GM21576 (cell line): Measurements from ENCODE around the gene TOPORS.
"Not testable (repeated sequence)": the region's sequence is repeated elsewhere in the genome, so short reads cannot be mapped to it uniquely, and the experiment has no call there.

Experiments used
- ATAC-seq: cut with Tn5 transposase; IDR thresholded peaks from one replicate; pipeline ENCODE4 v1.9.1; 2021; ENCODE audit warnings: mild to moderate bottlenecking, moderate library complexity; ENCODE audit not compliant: unreplicated experiment

Gene TOPORS

GRCh38 chr9:32552172-32552872 is at the start of gene TOPORS, which contains the start of gene SMIM27:
TOPORS (minus strand) TSS chr9:32552586; CDS start chr9:32552436, 150 bp downstream.
SMIM27 (plus strand) TSS chr9:32552327; CDS start chr9:32552435, 108 bp downstream.
- ATAC-seq: peak; percentile 68

- not testable (repeated sequence) for ATAC-seq
Observed at GRCh38 chr9:32599021-32599420, 46.6 kb upstream of the TOPORS start.

DNA sequence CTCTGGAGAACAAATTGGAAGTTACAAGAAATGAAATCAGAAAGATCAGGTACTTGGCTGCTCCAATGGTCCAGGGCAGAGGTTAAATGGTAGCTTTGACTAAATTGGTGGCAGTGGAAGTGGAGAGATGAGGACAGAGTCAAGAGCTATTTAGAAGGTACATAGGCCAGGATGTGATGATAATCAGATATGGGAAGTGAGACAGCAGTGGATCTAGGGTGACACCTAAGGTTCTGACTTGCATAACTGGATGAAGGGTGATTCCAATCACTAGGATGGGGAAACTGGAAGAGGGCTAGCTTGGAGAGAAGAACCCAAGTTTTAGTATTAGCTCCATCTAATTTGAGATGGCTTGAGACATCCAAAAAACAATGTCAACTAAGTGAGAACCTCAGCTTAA is 44.5 kb upstream of the TOPORS start:
- ATAC-seq: no peak

GRCh38 chr9:32596096-32596865 is 43.9 kb upstream of the TOPORS start:
- no peak for ATAC-seq

DNA sequence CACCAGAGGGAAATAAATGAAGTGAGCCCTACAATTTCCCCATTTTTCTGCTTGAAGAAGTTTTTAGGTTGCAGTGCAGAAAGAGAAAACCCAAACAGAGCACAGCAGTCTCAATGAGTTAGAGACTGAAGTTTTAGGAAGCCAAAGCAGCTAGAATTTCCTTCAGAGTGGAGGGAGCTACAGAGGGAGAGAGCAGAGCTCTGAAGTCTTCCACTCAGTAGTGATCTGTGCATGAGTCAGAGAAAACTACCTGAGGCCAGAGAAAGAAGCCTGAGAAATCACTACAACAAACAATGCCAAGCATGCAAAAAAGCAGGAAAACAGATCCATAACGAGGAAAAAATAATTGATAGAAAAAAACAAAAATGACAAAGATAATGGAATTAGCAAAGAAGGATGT is 38.5 kb upstream of the TOPORS start:
- ATAC-seq: no peak

GRCh38 chr9:32590476-32590875 is 38.1 kb upstream of the TOPORS start:
- ATAC-seq: no peak

- peak; percentile 63 for ATAC-seq
Observed at GRCh38 chr9:32589083-32589723, 36.8 kb upstream of the TOPORS start.

DNA sequence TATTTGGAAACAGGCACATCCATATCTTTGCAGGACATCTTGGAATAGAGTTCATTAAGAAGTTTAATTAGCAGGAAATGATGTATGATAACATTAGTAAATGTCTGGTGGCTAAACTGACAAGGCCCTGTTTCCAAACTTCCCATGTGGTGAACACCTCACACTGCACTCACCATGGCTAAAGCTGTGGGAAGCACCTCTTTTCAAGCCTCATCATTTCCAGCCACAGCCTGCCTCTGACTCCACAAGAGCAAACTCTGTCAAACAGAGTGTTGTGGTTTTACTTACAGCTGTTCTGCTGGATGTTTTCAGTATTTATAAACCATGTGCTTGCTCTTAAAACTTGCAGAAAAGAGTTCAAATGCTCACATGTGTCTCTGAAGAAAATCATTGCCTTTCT is 35.5 kb upstream of the TOPORS start:
- no peak for ATAC-seq

GRCh38 chr9:32584784-32585183 is 32.4 kb upstream of the TOPORS start:
- no peak for ATAC-seq

GRCh38 chr9:32581512-32582143 is 29.2 kb upstream of the TOPORS start:
- peak; percentile 49 for ATAC-seq

GRCh38 chr9:32580631-32581300 is 28.4 kb upstream of the TOPORS start:
- ATAC-seq: no peak

DNA sequence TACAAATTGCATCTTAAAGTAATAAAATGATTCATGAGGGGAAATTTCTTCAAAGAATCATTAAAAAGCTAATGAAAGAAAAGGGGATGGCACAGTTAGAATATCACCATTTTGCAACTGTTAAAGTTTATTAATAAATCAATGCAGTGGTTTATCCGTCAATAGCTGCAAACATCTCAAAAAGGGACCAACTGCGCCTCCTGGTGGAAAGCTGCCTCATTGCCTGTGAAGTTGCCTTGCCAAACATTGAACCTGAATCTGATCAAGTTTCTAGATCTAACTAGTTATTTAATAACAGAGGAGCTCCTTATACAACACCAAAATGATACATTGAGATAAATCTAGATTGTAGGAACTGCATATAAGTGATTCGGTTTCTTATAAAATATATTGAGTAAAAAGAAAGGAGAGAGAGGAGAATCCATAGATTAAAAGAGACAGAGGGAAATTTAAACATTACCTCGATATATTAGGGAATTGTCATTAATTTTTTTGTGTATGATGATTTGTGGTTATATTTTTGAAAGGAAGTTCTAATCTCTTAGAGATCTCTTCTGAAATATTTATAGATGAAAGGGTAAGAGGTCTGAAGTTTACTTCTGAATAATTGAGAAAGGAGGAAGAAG is 27.4 kb upstream of the TOPORS start:
- ATAC-seq: no peak

DNA sequence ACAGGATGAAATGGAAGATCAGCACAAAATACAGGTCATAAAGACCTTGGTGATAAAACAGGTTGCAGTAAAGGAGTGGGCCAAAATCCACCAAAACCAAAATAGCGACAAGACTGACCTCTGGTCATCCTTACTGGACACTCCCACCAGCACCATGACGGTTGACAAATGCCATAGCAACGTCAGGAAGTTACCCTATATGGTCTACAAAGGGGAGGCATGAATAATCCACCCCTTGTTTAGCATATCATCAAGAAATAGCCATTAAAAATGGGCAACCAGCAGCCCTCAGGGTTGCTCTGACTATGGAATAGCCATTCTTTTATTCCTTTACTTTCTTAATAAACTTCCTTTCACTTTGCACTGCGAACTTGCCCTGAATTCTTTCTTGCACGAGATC is 26.6 kb upstream of the TOPORS start:
- ATAC-seq: no peak

DNA sequence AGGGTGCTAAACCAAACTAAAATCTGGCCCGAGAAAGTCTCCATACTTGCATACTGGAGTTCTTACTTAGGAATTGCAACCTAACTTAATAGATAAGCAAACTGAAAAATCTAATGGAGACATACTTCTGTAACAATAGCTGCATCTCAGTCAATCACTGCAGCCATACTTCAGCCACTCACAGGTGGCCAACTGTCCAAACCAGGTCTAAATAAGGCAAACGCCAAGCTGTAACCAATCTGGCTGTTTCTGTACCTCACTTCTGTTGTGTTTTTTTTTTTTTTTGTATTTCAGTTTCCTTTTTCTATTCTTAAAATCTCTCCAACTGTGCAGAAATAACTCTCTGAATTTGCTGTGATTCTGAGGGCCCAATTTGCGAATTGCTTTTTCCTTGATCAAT is 24.9 kb upstream of the TOPORS start:
- no peak for ATAC-seq

GRCh38 chr9:32574858-32575257 is 22.5 kb upstream of the TOPORS start:
- ATAC-seq: no peak

DNA sequence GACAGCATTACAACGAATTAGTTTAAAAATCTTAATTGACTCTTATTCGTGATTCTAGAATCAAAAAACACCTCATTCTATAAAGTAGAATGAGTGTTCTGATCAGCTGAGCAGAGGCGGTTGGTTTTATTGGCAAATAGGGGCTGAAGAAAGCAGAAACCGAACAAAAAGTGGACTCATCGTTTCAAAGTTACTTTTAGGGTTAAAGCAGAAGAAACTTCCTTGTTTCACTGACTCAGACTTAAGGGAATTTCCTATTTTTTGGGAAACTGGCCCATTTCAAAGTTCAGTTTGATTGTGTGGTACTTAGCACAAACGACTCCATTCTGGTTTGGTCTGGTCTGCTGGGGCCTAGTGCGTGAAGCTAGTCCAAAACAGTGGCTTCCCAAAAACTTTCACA is 21.4 kb upstream of the TOPORS start:
- ATAC-seq: no peak

DNA sequence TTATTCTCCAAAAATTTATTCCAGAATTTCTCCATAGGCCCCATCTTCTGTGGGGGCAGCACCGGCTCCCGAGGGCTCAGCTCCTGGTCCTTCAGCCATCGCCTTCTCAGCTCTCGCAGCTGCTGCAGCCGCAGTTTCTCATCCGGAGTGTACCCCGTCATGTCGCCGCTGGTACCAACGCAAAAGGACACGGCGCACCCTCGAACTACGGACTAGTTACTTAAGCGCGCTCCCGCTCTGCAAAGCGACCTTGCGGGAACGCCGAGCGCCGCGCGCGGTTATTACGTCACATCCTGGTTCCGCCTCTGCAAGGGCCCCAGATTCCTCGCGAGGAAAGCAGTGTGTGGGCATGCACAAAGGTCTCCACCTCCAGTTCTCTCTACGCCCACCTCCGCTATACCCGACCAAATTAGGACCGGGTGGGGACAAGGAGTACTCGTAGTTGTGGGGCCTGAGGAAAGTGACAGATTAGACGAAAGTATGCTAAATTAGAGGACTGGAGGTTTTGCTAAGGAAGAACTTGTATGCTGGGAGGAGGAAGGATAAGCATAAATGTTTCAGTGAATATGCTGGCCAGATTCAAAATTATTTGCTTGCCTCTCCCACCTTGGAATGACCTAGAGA is 20.6 kb upstream of the TOPORS start, which contains the start of gene NDUFB6:
Gene NDUFB6, minus strand, starts transcription at position 260 of the 624 bp plus-strand sequence. Its CDS starts 99 bp downstream, at position 161.
- ATAC-seq: peak; percentile 73

DNA sequence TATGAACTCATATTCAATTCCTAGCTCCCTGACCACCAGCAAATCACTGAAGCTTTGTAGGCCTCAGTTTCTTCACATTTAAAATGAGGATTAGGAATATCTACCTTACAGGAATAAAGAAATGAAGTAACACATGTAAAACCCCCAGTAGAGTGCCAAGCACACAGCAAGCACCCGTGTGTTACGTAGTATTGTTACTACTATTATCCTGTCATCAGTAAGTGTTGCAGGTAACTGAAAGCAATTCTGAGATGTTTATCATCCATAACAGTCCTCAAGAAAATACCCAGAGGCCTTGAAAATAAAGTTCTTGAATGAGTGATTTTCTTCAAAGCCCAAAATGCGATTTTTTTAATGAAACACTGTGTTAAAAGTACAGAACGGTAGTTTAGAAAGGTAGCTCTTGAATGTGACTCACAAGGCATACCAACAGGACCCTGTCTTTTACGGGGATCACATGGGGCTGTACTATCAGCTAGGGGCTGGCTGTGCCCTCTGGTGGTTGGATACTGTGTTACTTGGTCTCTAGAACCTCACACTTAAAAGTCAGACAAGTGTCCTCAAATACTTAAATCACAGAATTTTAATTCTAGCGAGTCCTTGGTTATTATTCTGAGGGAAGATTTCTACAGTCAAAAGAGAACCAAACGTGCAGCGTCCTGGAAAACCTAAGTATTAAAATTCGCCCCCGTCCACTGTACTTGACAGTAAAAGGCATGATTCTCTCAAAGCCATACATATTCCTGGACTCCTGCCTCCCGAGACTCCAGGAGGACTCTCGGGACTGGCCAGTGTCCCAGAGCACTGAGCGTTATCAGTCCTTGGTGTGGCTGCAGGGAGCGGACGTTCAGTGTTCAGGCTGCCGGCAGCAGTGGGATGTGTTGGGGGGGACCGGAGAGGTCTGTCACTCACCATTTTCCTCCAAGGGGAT is 19.8 kb upstream of the TOPORS start:
- peak; percentile 95 for ATAC-seq

DNA sequence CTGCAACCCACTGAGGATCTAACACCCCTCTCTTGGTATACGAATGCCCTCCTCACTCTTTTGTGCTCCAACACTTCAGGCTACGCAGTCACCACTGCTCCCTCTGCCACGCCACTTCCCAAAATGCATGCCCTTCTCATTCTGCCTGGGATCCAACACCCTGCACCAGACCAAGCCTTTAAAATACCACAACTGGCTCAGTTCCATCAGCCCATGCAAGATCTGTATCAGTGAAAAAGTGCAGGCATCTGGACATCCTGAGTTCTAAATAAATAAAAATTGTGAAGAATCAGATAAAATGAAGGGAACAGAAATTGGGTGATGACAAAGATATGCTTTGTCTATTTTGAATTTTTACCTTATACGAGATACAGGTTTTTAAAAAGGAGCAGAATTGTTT is 17.9 kb upstream of the TOPORS start:
- no peak for ATAC-seq
